Urinary bladder (tissue), 4 donors: ENCODE results near the gene ODAD3. TPM values are rescaled to one million over a fixed set of nuclear protein-coding genes. Genes with fewer than 3 reads are reported as not detected.
"Not testable (repeated sequence)": the region's sequence is repeated elsewhere in the genome, so short reads cannot be mapped to it uniquely, and the experiment has no call there.

Experiments
- DNase-seq: peaks from one replicate; pipeline ENCODE4 v3.0.0-alpha.2; 2015; ENCODE audit errors: extremely low spot score
- H3K27ac ChIP-seq: one replicate; pipeline ENCODE4 v1.5.1; 2013; ENCODE audit warnings: low read depth, mild to moderate bottlenecking, moderate library complexity
- H3K36me3 ChIP-seq: one replicate; pipeline ENCODE4 v1.6.1; 2013; ENCODE audit warnings: mild to moderate bottlenecking, moderate library complexity; ENCODE audit not compliant: insufficient read depth
- H3K4me1 ChIP-seq: one replicate; pipeline ENCODE4 v1.6.1; 2013; ENCODE audit warnings: mild to moderate bottlenecking, moderate library complexity; ENCODE audit not compliant: insufficient read depth
- H3K4me3 ChIP-seq: one replicate; pipeline ENCODE4 v1.5.1; 2013; ENCODE audit warnings: low read depth, low read length
- WGBS: extraction: QIAGEN DNeasy Blood & Tissue Kit; methylation state at CpG from one replicate; pipeline ENCODE4 v1.1.7; 2013; 5-methylcytosine and 5-hydroxymethylcytosine counted together
- polyA plus RNA-seq: library from polyadenylated mRNA; stranded (reverse); fragments of 200-250 nt; gene quantifications from one replicate; pipeline ENCODE4 v1.2.3, GENCODE V29; 2013
- total RNA-seq: library from RNA; depleted of rRNA; stranded (reverse); fragments of >200 nt; gene quantifications from one replicate; pipeline ENCODE4 v1.2.3, GENCODE V29; 2014
- donor health status: healthy with polysubstance abuse.
- donor health status: healthy.

ODAD3 gene
- total and polyA plus RNA-seq, 2 donors = 0.34 to 0.48 TPM

DNA sequence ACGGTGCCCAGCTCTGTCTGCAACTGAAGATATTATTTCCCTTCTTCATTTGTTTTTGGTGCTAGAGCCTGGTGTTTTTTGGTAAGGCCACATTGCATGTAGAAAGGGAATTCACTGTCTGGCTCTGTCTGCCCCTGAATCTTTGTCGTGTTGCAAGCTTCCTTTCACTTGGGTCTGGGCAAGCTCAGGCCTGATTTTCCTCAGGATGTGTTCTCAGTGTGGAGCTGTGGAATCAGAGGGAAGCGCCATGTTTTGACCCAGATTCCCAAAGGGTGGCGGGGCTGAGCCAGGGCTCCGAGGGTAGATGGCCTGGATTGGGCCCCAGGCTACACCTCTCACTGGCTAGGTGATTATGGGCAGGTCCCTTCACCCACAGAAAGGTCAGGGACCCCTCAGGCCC lies 9.1 kb upstream of the ODAD3 start:
- H3K36me3 ChIP-seq = peaks cover 11% of the 10 kb centered on the region
- no peaks in the 10 kb centered on the region for H3K4me1 ChIP-seq
- DNase-seq = no peak
- no peak overlapping the region for H3K27ac ChIP-seq
- no peak overlapping the region for H3K4me3 ChIP-seq
- WGBS = 76% methylated on average over 5 of the region's 5 CpGs

- Histone ChIP-seq H3K36me3 (no peaks in the 10 kb centered on the region), H3K4me1 (peaks cover 1% of the 10 kb centered on the region), H3K4me3 (no peak overlapping the region), H3K27ac (no peak overlapping the region)
- no peak for DNase-seq
- 92% methylated on average over 9 of the region's 9 CpGs for WGBS
These were observed 3.0 kb upstream of the ODAD3 start for GRCh38 chr19:11437955-11438354.

DNA sequence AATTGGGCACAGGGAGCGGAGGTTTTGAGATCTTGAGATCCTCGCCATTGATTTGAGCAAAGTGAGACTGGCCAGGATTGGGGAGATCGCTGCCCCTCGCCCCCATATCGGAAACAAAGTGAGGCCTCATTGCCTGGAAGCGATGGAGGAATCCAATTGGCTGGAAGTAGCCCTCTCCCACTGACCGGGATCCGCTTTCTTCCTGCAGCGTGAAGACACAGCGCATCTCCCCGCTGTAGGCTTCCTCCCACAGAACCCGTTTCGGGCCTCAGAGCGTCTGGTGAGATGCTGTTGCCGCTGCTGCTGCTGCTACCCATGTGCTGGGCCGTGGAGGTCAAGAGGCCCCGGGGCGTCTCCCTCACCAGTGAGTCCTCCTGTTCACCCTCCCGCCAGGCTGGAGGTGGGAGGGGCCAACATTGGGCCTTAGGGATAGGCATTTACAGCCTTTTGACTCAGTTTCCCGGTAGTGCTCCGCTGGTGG lies 952 bp upstream of the ODAD3 start:
- H3K36me3 ChIP-seq = no peaks in the 10 kb centered on the region
- H3K4me1 ChIP-seq = peaks cover 1% of the 10 kb centered on the region
- WGBS = 4% methylated on average over 21 of the region's 21 CpGs
- no peak overlapping the region for H3K27ac ChIP-seq
- DNase-seq = no peak
- H3K4me3 ChIP-seq = peak overlapping the region; percentile 59

DNA sequence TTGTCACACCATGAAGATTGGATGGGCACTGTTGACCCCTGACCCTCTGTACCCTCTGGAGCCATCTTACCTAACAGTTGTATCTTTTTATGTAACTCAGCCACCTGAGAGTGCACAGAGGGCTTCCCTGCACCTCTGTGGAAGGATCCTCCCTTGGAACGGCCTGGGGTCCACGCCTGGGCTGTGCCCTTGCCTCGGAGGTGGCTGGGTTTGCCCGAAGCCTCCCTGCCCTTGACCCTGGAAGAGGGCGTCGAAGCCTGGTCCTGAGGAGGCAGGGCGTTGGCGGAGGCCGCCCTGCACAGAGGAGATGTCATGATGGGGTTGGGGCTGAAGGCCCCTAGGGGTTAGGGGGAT lies 241 bp downstream of the ODAD3 start:
- peak overlapping the region; percentile 3 for H3K4me3 ChIP-seq
- H3K4me1 ChIP-seq = peaks cover 1% of the 10 kb centered on the region
- peak overlapping the region; percentile 60 for H3K27ac ChIP-seq
- 6% methylated on average over 9 of the region's 9 CpGs for WGBS
- DNase-seq = no peak
- no peaks in the 10 kb centered on the region for H3K36me3 ChIP-seq

DNA sequence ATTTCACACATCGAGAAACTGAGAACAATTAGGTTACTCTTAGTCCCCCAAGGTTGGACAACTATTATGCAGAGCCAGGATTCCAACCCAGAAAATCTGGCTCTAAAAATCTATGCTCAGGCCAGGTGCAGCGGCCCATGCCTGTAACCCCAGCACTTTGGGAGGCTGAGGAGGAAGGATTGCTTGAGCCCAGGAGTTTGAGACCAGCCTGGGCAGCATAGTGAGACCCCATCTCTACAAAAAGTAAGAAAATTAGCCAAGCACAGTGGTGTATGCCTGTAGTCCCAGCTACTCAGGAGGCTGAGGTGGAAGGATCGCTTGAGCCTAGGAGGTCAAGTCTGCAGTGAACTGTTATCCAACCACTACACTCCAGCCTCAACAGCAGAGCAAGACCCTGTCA lies 1.4 kb downstream of the ODAD3 start:
- H3K4me3 ChIP-seq, H3K4me1 ChIP-seq: not testable (repeated sequence)
- 97% methylated on average over 3 of the region's 3 CpGs for WGBS

GRCh38 chr19:11426656-11427055 lies 8.3 kb downstream of the ODAD3 start:
- Histone ChIP-seq H3K27ac (no peak overlapping the region), H3K36me3 (no peaks in the 10 kb centered on the region), H3K4me3 (no peak overlapping the region), H3K4me1 (no peaks in the 10 kb centered on the region)
- 92% methylated on average over 19 of the region's 19 CpGs for WGBS
- DNase-seq = no peak

More for the DNA sequence above, 1.4 kb downstream of the ODAD3 start:
- not testable (repeated sequence) for DNase-seq, H3K27ac ChIP-seq, H3K36me3 ChIP-seq

DNA sequence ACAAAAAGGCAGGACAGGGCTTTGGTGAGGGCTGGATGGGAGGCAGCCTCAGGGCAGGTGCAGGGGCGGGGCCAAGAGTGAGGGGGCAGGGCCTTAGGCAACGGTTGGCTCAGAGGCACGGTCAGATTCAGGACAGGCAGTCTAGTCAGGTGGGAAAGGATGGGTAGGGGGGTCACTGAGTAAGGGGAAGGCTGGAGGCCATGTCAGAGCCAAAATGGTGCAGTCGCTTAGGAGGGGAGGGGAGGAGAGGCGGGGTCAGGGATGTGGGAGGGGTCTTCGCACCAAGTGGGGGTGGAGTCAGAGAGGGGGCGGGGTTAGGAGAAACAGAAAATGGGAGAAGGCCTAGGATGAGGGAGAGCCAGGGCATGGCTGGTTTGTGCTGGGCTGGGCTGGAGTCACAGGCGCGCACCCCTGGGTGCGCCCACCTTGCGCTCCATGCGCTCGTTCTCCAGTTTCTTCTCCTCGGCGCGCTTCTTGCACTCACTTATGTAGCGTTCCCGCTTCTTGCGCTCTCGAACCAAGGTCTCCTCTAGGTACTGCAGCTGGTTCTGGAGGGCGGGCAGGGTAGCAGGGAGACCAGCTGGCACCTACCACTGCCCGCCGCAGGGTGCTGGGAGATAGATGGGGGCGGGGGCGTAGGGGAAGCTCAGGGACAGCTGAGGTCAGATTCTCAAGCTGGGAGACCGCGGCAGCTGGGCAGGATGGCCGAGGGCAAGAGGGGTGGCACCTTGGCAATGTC lies 9.0 kb downstream of the ODAD3 start:
- WGBS = 90% methylated on average over 28 of the region's 28 CpGs
- Histone ChIP-seq H3K27ac (no peak overlapping the region), H3K4me3 (no peak overlapping the region), H3K36me3 (no peaks in the 10 kb centered on the region), H3K4me1 (no peaks in the 10 kb centered on the region)
- DNase-seq = no peak

- DNase-seq = no peak
- H3K36me3 ChIP-seq = no peaks in the 10 kb centered on the region
- H3K4me3 ChIP-seq = no peak overlapping the region
- WGBS = 15% methylated on average over 22 of the region's 22 CpGs
- no peak overlapping the region for H3K27ac ChIP-seq
- no peaks in the 10 kb centered on the region for H3K4me1 ChIP-seq
These were observed 11.1 kb downstream of the ODAD3 start for GRCh38 chr19:11423791-11424181.

- no peak for DNase-seq
- WGBS = 37% methylated on average over 27 of the region's 27 CpGs
- Histone ChIP-seq H3K27ac (no peak overlapping the region), H3K36me3 (no peaks in the 10 kb centered on the region), H3K4me3 (no peak overlapping the region), H3K4me1 (no peaks in the 10 kb centered on the region)
These were observed 11.6 kb downstream of the ODAD3 start for GRCh38 chr19:11423164-11423790.

DNA sequence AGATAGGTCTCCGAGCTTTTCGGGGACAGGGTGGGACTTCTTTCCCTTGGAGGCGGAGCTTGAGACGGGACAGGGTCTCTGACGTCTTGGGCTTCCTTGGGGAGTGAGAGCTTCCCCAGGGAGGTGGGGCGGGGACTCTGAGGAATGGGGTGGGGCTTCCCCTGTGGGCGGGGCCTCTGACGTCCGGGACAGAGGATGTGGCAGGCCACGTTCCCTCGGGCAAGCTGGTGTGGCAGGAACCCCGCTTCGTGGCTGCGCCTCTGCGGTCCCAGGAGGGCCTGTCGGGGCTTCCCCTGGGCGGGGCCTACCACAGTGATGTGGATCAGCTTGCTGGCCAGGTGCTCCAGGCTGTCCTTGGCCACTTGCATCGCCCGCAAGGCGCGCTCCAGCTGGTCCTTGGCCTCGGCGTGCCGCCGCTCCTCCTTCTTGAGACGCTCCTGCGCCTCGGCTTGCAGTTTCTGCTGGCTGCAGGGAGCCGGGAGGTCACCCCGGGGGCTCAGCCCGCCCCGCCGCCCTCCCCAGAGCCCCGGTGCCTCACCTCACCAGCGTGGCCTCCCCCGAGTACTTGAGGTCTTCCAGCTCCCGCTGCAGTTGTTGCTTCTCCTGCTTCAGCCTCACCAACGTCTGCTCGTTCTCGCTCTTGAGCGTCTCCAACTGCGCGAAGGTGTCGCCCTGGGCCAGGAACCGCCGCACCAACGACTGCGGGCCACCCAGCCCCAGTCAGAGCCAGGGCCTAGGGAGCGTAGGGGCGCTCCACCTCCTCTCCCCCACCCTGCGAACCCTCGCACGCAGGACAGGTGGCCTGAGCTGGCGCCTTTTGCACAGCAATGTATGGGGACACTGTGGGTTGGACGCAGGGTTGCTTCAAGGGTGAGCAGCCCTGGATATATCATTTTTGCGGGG lies 12.5 kb downstream of the ODAD3 start:
- no peak overlapping the region for H3K4me3 ChIP-seq
- 8% methylated on average over 56 of the region's 56 CpGs for WGBS

GRCh38 chr19:11421371-11422098 lies 13.4 kb downstream of the ODAD3 start:
- Histone ChIP-seq H3K36me3 (no peaks in the 10 kb centered on the region), H3K27ac (no peak overlapping the region), H3K4me1 (no peaks in the 10 kb centered on the region), H3K4me3 (no peak overlapping the region)
- no peak for DNase-seq
- 21% methylated on average over 36 of the region's 36 CpGs for whole genome bisulfite sequencing

More for the DNA sequence above, 12.5 kb downstream of the ODAD3 start:
- H3K36me3 ChIP-seq = no peaks in the 10 kb centered on the region
- no peak for DNase-seq
- no peak overlapping the region for H3K27ac ChIP-seq
- H3K4me1 ChIP-seq = no peaks in the 10 kb centered on the region

DNA sequence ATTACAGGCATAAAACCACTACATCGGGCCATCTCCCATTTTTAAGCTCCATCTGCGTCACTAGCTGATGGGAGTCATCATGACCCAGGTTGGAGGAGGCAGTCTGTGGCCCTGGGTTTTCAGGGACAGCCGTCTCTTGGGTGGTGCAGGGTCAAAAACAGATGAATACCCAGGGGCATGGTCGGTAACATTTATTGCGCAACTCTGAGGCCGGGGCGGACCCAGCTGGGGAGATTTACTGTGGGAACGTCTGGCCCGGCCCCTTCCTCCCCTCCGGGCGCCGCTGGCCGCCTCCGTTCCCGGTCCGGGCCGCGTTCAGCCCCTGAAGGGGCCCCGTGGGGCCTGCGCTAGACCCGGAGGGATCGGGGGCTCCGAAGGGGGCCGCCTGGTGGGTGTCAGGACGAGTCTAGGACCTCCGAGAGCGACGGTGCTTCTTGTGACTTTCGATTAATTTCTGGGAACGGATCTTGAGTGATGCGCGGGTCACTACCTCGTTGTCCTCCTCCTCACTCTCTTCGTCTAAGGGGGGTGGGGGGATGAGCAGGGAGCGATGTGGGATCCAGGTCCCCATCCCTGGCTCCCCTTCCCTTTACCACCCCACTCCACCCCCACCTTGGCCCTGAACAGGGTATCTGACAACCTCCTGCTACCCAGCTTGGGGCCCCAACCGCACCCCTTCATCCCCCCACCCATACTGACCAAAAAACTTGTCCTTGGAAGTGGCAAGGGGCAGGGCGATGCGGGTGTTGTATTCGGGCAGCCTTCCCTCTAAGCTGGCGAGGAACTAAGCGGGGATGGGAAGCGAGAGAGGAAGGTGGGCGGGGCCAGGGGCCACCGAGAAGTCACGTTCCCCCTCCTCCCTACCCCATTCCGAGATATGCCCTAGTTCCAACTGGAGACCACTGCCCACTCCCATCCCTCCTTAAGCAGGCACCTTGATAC lies 14.2 kb downstream of the ODAD3 start:
- no peak for DNase-seq
- no peaks in the 10 kb centered on the region for H3K4me1 ChIP-seq

More for the DNA sequence above, 14.2 kb downstream of the ODAD3 start:
- Histone ChIP-seq H3K4me3 (peak overlapping the region; percentile 29), H3K27ac (no peak overlapping the region), H3K36me3 (no peaks in the 10 kb centered on the region)
- WGBS = 6% methylated on average over 46 of the region's 46 CpGs
